ENCODE data around the gene MEF2C. TPM values are rescaled to one million over a fixed set of nuclear protein-coding genes. Genes with fewer than 3 reads are reported as not detected.

MEF2C gene
- total RNA-seq, result under 1 TPM; 0.64 to 0.86 TPM
- 6.9 TPM for polyA plus RNA-seq (2013, experiment 1 of 2)
- 6.1 TPM for polyA plus RNA-seq (2013, experiment 2 of 2)
- long read RNA-seq, experiment 1, result 0 reads
- long read RNA-seq, experiment 2, result 0 reads
- long read RNA-seq, experiment 3, partial matches to known transcripts, result 1 of 2 reads
- long read RNA-seq, experiment 3, other reads (novel, unspliced or antisense), result 0 of 2 reads
- long read RNA-seq, experiment 4, partial matches to known transcripts, result 0 of 1 reads
- long read RNA-seq, experiment 4, other reads (novel, unspliced or antisense), result 1 of 1 reads

DNA sequence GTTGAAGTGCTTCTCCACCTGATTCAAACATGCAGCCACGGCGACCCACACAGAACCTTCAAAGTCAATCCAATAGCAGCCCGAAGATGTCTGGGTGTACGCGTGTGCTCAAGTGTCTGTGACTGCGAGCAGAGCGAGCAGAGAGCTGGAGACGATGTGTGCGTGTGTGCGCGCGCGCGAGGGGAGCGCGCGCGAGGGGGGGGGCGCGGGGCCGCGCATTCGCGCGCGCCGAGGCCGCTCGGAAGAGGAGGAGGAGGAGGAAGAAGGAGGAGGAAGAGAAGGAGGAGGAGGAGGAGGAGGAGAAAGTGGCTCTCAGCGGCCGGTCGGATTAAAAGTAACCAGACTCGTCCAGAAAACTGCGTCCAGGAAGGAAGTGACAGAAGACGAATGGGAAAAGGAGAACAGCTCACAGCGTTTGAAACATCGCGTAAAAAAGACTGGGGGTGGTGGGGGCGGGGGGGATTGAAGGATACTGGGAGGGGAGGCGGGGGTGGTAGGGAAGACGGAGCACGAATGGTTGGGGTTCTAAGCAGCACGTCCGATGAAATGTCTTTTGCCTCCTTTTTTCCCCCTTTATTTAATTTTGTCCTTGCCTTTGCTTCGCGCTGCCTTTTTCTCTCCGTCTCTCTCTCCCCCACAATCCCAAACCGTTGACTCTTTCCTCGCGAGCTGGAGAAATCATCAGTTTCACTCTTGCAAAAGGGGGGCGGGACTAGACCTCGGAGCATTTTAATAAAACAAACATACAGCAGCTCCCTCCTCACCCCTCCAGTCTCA lies at the start of gene MEF2C:
Gene MEF2C (minus strand): TSS at position 126 of the 777 bp plus-strand sequence. CDS start 59,396 bp downstream, outside the sequence.
- H3K27me3 Mint-ChIP-seq (ENCODE audit: insufficient read depth), result peaks cover 69% of the 10 kb centered on the region
- Histone ChIP-seq H3K4me1 (ENCODE audit: control insufficient read depth, insufficient read depth, low read length) (no peaks in the 10 kb centered on the region), H3K27me3 (ENCODE audit: control insufficient read depth, insufficient read depth, low read length, poor library complexity, severe bottlenecking) (peaks cover 70% of the 10 kb centered on the region), H3K27ac (ENCODE audit: low read depth, low read length) (no peak within 1 kb of the TSS), H3K4me3 (ENCODE audit: low read length) (peak within 1 kb of the TSS; percentile 91), H3K9me3 (ENCODE audit: control insufficient read depth, low read length) (no peaks in the 10 kb centered on the region), H3K36me3 (ENCODE audit: control insufficient read depth, insufficient read depth, low read length) (no peaks in the 10 kb centered on the region), H3K9ac (ENCODE audit: extremely low read depth, low read length, poor library complexity, severe bottlenecking) (no peak within 1 kb of the TSS)
- TF ChIP-seq CTCF (conservative IDR thresholded peaks at IDR 0.05), result no peak
- H3K4me3 Mint-ChIP-seq, result peak within 1 kb of the TSS; percentile 61
- peak; percentile 72 for DNase-seq
- H3K36me3 Mint-ChIP-seq (ENCODE audit: low read depth), result no peaks in the 10 kb centered on the region
- peaks cover 5% of the 10 kb centered on the region for H3K4me1 Mint-ChIP-seq
- no peak within 1 kb of the TSS for H3K27ac Mint-ChIP-seq
- H3K9me3 Mint-ChIP-seq, result no peaks in the 10 kb centered on the region
- 1% methylated on average over 31 to 50 of the region's 52 CpGs for WGBS, 2 experiments (ENCODE audit: insufficient coverage in 1 of 2, insufficient read length in 1 of 2)

DNA sequence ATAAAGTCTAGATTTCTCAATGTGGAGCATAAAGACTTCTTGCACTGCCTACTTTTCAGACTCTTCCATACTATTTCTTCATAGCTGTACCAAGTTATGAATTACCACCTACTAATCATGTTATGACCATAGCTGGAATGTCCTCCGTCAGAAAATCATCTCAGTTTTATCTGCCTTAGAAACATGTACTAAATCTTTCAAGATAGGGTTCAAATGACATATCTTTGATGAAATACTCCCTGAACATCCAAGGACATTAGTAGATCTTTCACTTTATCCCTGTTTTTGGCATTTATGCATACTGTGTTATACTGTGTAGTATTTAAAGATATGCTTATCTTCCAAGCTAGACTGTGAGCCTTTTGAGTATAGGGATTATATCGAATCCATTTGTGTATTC lies 49.6 kb upstream of the MEF2C start:
- H3K4me3 ChIP-seq (ENCODE audit: low read length), result no peak overlapping the region
- Mint-ChIP-seq H3K27ac (no peak overlapping the region), H3K27me3 (ENCODE audit: insufficient read depth) (no peaks in the 10 kb centered on the region), H3K4me3 (no peak overlapping the region), H3K9me3 (no peaks in the 10 kb centered on the region), H3K36me3 (ENCODE audit: low read depth) (no peaks in the 10 kb centered on the region), H3K4me1 (no peaks in the 10 kb centered on the region)
- H3K27me3 ChIP-seq (ENCODE audit: control insufficient read depth, insufficient read depth, low read length, poor library complexity, severe bottlenecking), result no peaks in the 10 kb centered on the region
- WGBS, 2 experiments (ENCODE audit: insufficient coverage in 1 of 2, insufficient read length in 1 of 2), result 95 to 100% methylated on average over 2 of the region's 2 CpGs
- no peak for DNase-seq
- H3K36me3 ChIP-seq (ENCODE audit: control insufficient read depth, insufficient read depth, low read length), result no peaks in the 10 kb centered on the region
- H3K9ac ChIP-seq (ENCODE audit: extremely low read depth, low read length, poor library complexity, severe bottlenecking), result no peak overlapping the region
- no peaks in the 10 kb centered on the region for H3K9me3 ChIP-seq (ENCODE audit: control insufficient read depth, low read length)
- no peak for TF ChIP-seq CTCF (conservative IDR thresholded peaks at IDR 0.05)
- H3K4me1 ChIP-seq (ENCODE audit: control insufficient read depth, insufficient read depth, low read length), result no peaks in the 10 kb centered on the region
- H3K27ac ChIP-seq (ENCODE audit: low read depth, low read length), result no peak overlapping the region

DNA sequence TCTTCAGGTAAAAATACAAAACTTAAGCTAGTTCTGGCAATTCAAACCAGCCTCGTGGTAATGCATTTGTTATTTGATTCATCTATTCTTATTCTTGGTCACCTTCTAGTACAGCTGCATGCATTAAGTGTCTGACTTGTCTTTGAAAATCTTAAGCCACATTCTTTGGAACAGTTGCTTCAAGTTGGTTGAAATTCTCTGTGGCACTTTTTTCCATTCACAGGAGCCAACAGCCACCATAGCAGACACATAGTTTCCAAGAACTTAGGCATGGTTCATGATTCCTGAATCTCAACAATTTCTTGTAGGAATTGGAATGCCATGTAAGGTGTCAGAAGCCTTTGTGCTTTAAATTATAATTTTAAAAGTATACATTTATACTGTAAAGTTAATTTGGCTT lies 47.4 kb upstream of the MEF2C start:
- no peak overlapping the region for H3K4me3 ChIP-seq (ENCODE audit: low read length)
- Mint-ChIP-seq H3K4me3 (no peak overlapping the region), H3K9me3 (no peaks in the 10 kb centered on the region), H3K4me1 (no peaks in the 10 kb centered on the region), H3K27me3 (ENCODE audit: insufficient read depth) (no peaks in the 10 kb centered on the region), H3K36me3 (ENCODE audit: low read depth) (no peaks in the 10 kb centered on the region), H3K27ac (no peak overlapping the region)
- WGBS, 2 experiments (ENCODE audit: insufficient coverage in 1 of 2, insufficient read length in 1 of 2), result 92 to 100% methylated on average over 1 of the region's 1 CpG
- no peak overlapping the region for H3K27ac ChIP-seq (ENCODE audit: low read depth, low read length)
- no peak for DNase-seq
- H3K36me3 ChIP-seq (ENCODE audit: control insufficient read depth, insufficient read depth, low read length), result no peaks in the 10 kb centered on the region
- H3K27me3 ChIP-seq (ENCODE audit: control insufficient read depth, insufficient read depth, low read length, poor library complexity, severe bottlenecking), result no peaks in the 10 kb centered on the region
- H3K9me3 ChIP-seq (ENCODE audit: control insufficient read depth, low read length), result no peaks in the 10 kb centered on the region
- no peak overlapping the region for H3K9ac ChIP-seq (ENCODE audit: extremely low read depth, low read length, poor library complexity, severe bottlenecking)
- TF ChIP-seq CTCF (conservative IDR thresholded peaks at IDR 0.05), result no peak
- H3K4me1 ChIP-seq (ENCODE audit: control insufficient read depth, insufficient read depth, low read length), result no peaks in the 10 kb centered on the region
